BLaER1 (cell line): ENCODE measurements around the gene PRKN.
"Not testable (repeated sequence)": the region's sequence is repeated elsewhere in the genome, so short reads cannot be mapped to it uniquely, and the experiment has no call there.

Experiments
- H3K27ac ChIP-seq: shearing (Covaris generic); formaldehyde crosslinking; 2 replicates; pipeline ENCODE4 v1.8.1; 2022
- H3K27me3 ChIP-seq: shearing (Covaris generic); formaldehyde crosslinking; 2 replicates; pipeline ENCODE4 v1.8.1; 2022
- H3K36me3 ChIP-seq: shearing (Covaris generic); formaldehyde crosslinking; 2 replicates; pipeline ENCODE4 v1.8.1; 2022
- H3K4me1 ChIP-seq: shearing (Covaris generic); formaldehyde crosslinking; 2 replicates; pipeline ENCODE4 v1.8.1; 2022
- H3K4me2 ChIP-seq: shearing (Covaris generic); formaldehyde crosslinking; 2 replicates; pipeline ENCODE4 v1.8.1; 2022
- H3K4me3 ChIP-seq: shearing (Covaris generic); formaldehyde crosslinking; 2 replicates; pipeline ENCODE4 v1.8.1; 2022
- H3K9ac ChIP-seq: shearing (Covaris generic); formaldehyde crosslinking; 2 replicates; pipeline ENCODE4 v1.8.1; 2022
- H3K9me3 ChIP-seq: shearing (Covaris generic); formaldehyde crosslinking; 2 replicates; pipeline ENCODE4 v1.8.1; 2022
- H4K20me1 ChIP-seq: shearing (Covaris generic); formaldehyde crosslinking; 2 replicates; pipeline ENCODE4 v1.8.1; 2022
- Cebpa-rat ChIP-seq: shearing (Covaris generic); IDR thresholded peaks from 2 replicates; pipeline ENCODE4 v1.8.1; 2022

Gene PRKN

DNA sequence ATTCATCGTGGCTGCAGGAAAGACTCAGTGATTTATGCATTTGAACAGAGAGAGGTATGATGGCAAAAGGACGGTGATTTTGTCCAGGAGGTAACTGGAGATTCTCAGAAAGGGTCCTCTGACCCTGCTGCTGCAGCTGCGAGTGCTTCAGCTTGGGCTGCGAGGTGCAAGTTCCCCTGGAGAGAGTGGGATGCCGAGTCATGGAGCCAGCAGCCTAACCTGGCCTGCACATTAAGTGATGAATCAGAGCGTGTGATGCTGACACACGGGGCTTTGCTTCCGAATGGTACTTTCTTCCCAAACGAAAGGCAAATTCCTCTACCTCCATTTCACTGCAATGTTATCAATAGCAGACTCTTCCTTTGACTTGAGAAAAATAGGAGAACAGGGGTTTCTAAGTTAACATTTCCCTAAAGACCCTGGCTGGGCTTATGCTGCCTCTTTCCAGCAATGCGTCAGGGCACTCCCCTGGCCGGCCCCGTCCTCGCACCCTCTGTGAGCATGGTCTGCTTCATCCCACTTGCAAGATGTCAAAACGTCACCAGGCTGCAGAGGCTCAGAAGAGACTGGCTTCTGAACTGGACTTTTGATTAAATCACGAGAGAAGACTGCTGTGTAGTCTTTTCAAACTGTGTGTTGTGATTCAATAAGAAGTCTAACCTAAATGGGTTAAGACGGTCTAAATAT lies 825.7 kb downstream of the PRKN start:
- no peaks in the 10 kb centered on the region for H3K27me3 ChIP-seq
- H3K4me2 ChIP-seq, result no peak overlapping the region
- H3K36me3 ChIP-seq, result no peaks in the 10 kb centered on the region
- no peak for TF ChIP-seq Cebpa-rat
- H3K9me3 ChIP-seq, result no peaks in the 10 kb centered on the region
- H3K4me3 ChIP-seq, result no peak overlapping the region
- H3K4me1 ChIP-seq, result no peaks in the 10 kb centered on the region
- no peaks in the 10 kb centered on the region for H4K20me1 ChIP-seq
- H3K27ac ChIP-seq, result no peak overlapping the region
- no peak overlapping the region for H3K9ac ChIP-seq

DNA sequence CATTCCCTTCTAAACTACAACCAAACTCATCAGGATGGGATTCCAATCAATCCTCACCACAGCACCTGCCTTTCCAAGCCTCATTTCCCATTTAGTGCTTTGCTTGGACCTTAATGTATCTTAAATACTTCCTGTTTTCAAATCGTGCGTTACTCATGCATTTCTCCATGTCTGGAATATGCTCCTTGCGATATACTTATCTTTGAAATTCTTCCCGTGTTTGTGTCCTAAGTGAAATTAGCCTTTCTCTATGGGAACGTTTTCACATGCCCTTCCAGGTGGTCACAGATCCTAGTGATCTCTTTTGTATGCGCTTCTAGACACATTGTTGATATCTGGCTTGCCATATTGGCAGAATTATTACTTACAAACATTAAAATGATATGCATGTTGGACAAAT lies 833.1 kb downstream of the PRKN start:
- peaks cover 7% of the 10 kb centered on the region for H3K4me1 ChIP-seq
- H3K27me3 ChIP-seq, result no peaks in the 10 kb centered on the region
- no peaks in the 10 kb centered on the region for H3K36me3 ChIP-seq
- H3K27ac ChIP-seq, result no peak overlapping the region
- H4K20me1 ChIP-seq, result no peaks in the 10 kb centered on the region
- no peaks in the 10 kb centered on the region for H3K9me3 ChIP-seq
- no peak overlapping the region for H3K4me3 ChIP-seq
- H3K9ac ChIP-seq, result no peak overlapping the region
- no peak for TF ChIP-seq Cebpa-rat
- no peak overlapping the region for H3K4me2 ChIP-seq

DNA sequence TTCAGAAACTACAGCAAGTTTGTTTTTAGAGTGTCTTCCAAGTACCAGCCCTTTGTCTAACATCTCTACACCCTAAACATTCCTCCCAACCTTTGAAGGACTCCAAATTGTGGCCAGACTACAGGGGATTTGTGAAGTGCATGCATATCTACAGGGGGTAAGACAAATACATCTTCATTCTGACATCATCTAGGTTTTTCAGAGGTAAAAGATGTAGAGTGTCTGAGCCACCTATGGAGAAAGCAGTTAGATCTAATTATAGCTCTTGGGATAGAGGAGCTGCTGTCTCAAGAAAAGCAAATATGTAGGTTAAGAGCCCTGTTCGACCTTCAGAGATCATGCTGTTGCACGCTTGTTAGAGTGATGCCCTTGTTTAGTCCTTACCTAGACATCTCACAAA lies 836.0 kb downstream of the PRKN start:
- no peak for TF ChIP-seq Cebpa-rat
- Histone ChIP-seq H3K4me3 (no peak overlapping the region), H3K9ac (no peak overlapping the region), H3K9me3 (no peaks in the 10 kb centered on the region), H3K4me2 (no peak overlapping the region), H3K27ac (no peak overlapping the region), H3K36me3 (no peaks in the 10 kb centered on the region), H3K27me3 (no peaks in the 10 kb centered on the region), H4K20me1 (no peaks in the 10 kb centered on the region), H3K4me1 (peaks cover 7% of the 10 kb centered on the region)

DNA sequence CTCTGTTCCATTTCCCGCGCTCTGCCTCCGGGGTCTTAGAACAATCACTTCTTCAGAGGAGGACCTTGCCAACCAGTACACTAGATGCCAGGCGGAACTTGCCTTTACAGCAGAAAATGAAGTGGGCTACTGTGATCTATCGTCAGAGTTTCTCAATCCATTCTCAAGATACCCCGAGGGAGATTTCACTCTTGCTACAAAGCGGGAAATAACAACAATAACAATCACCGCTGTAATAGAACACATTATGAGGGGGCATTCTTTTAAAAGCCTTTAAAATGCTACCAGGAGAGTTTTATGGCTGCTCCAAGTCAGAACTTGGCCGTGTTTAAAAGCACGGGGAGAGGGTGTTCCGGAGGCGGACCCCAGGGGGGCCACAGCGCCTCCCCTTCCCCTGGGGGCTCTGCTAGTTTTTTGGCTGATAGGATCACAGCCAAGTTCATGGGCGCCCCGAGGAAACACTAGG lies 836.7 kb downstream of the PRKN start:
- H3K4me2 ChIP-seq, result no peak overlapping the region
- H3K4me1 ChIP-seq, result peaks cover 7% of the 10 kb centered on the region
- H3K36me3 ChIP-seq, result no peaks in the 10 kb centered on the region
- TF ChIP-seq Cebpa-rat, result no peak
- H4K20me1 ChIP-seq, result no peaks in the 10 kb centered on the region
- no peaks in the 10 kb centered on the region for H3K9me3 ChIP-seq
- H3K9ac ChIP-seq, result no peak overlapping the region
- no peaks in the 10 kb centered on the region for H3K27me3 ChIP-seq
- no peak overlapping the region for H3K4me3 ChIP-seq
- no peak overlapping the region for H3K27ac ChIP-seq

DNA sequence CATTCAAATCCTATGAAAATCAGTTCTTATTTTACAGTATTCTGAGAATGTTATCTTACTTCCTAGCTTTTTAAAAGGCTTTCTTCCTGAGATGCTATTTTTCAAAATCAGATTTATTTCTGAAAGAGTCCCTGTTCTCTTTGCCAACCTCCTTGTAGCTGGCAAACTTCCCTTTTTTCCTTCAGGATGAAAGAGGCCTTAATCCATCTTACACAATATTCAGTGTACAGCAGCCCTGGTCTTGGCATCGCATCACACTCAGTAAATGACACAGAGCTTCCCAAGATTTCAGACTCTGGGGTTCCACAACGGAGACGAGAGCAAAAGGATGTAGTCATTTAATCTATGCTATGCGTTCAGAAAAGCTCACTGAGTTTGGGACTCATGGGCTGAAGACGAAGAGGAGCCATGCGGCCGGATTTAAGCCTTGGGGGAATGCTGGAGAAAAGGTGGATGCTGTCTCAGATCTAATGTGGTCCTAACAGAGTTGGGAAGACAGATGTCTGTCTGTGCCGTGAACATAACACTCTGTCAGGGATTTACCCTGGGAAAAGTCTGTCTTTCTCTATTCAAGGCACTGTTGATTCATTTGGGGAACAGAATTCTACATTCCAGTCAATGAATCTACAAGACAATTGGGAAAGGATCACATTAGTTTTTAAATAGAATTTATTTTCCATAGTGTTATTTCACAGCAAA lies 837.3 kb downstream of the PRKN start:
- H3K4me2 ChIP-seq, result no peak overlapping the region
- no peak overlapping the region for H3K9ac ChIP-seq
- H3K9me3 ChIP-seq, result no peaks in the 10 kb centered on the region
- no peak overlapping the region for H3K27ac ChIP-seq
- H4K20me1 ChIP-seq, result no peaks in the 10 kb centered on the region
- no peak overlapping the region for H3K4me3 ChIP-seq
- no peaks in the 10 kb centered on the region for H3K27me3 ChIP-seq
- peaks cover 7% of the 10 kb centered on the region for H3K4me1 ChIP-seq
- TF ChIP-seq Cebpa-rat, result no peak
- H3K36me3 ChIP-seq, result no peaks in the 10 kb centered on the region

DNA sequence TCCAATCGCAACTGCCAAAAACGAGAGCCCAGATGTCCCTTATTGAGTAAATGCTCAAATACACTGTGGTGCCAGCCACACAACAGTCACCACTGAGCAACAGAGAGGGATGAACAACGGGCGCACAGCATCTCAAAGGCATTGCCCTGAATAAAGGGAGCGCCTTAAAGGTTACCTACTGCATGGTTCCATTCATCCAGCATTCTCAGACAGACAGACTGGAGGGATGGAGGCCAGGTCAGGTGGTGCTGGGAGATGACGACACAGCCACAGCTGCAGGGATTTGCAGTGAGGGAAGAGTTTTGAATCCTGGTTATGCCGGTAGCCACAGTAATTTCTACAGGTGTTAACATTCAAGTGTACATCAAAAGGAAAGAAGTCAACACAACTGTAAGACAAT lies 838.2 kb downstream of the PRKN start:
- no peaks in the 10 kb centered on the region for H3K9me3 ChIP-seq
- H3K27me3 ChIP-seq, result no peaks in the 10 kb centered on the region
- H3K4me3 ChIP-seq, result no peak overlapping the region
- H3K4me1 ChIP-seq, result peaks cover 7% of the 10 kb centered on the region
- no peaks in the 10 kb centered on the region for H3K36me3 ChIP-seq
- no peak for TF ChIP-seq Cebpa-rat
- no peak overlapping the region for H3K4me2 ChIP-seq
- H3K27ac ChIP-seq, result no peak overlapping the region
- no peaks in the 10 kb centered on the region for H4K20me1 ChIP-seq
- H3K9ac ChIP-seq, result no peak overlapping the region

DNA sequence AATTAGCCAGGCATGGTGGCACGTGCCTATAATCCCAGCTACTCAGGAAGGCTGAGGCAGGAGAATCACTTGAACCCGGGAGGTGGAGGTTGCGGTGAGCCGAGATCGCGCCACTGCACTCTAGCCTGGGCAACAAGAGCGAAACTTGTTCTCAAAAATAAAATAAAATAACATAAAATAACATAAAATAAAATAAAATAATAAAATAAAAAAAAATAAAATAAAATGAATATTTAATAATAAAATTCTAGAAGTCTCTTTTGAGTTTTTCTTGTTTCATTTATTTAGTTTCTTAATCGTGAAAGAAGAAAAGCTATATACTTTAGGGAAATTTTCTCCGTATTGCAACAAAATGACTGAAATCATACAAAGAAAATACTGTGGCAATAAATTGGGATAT lies 841.0 kb downstream of the PRKN start:
- H3K4me1 ChIP-seq, H3K4me3 ChIP-seq, H3K27ac ChIP-seq, H3K9ac ChIP-seq, H3K36me3 ChIP-seq, H3K4me2 ChIP-seq, H4K20me1 ChIP-seq, H3K9me3 ChIP-seq, H3K27me3 ChIP-seq: not testable (repeated sequence)

- H3K4me3 ChIP-seq, result no peak overlapping the region
- TF ChIP-seq Cebpa-rat, result no peak
- no peaks in the 10 kb centered on the region for H3K36me3 ChIP-seq
- no peaks in the 10 kb centered on the region for H3K4me1 ChIP-seq
- no peaks in the 10 kb centered on the region for H3K9me3 ChIP-seq
- no peaks in the 10 kb centered on the region for H4K20me1 ChIP-seq
- H3K27me3 ChIP-seq, result no peaks in the 10 kb centered on the region
- H3K9ac ChIP-seq, result no peak overlapping the region
- no peak overlapping the region for H3K4me2 ChIP-seq
- H3K27ac ChIP-seq, result no peak overlapping the region
These were observed 842.8 kb downstream of the PRKN start for GRCh38 chr6:161884782-161885181.

- no peak overlapping the region for H3K9ac ChIP-seq
- H3K4me3 ChIP-seq, result no peak overlapping the region
- H4K20me1 ChIP-seq, result no peaks in the 10 kb centered on the region
- TF ChIP-seq Cebpa-rat, result no peak
- H3K9me3 ChIP-seq, result 0 out of 2 replicates have a peak, but pooled peaks cover 4% of the 10 kb centered on the region
- no peaks in the 10 kb centered on the region for H3K27me3 ChIP-seq
- H3K36me3 ChIP-seq, result no peaks in the 10 kb centered on the region
- no peak overlapping the region for H3K4me2 ChIP-seq
- H3K27ac ChIP-seq, result no peak overlapping the region
- no peaks in the 10 kb centered on the region for H3K4me1 ChIP-seq
These were observed 845.3 kb downstream of the PRKN start for GRCh38 chr6:161882196-161882765.

GRCh38 chr6:161880056-161880455 lies 847.5 kb downstream of the PRKN start:
- no peaks in the 10 kb centered on the region for H3K4me1 ChIP-seq
- no peak overlapping the region for H3K27ac ChIP-seq
- no peak overlapping the region for H3K4me2 ChIP-seq
- no peaks in the 10 kb centered on the region for H4K20me1 ChIP-seq
- 0 out of 2 replicates have a peak, but pooled peaks cover 4% of the 10 kb centered on the region for H3K9me3 ChIP-seq
- H3K4me3 ChIP-seq, result no peak overlapping the region
- no peaks in the 10 kb centered on the region for H3K36me3 ChIP-seq
- no peak for TF ChIP-seq Cebpa-rat
- H3K27me3 ChIP-seq, result no peaks in the 10 kb centered on the region
- H3K9ac ChIP-seq, result no peak overlapping the region
